Middle frontal gyrus (tissue), 1 donor: ENCODE measurements around the gene COL6A1.
A peak's percentile ranks its signal among the peaks of the same experiment; 100 is the strongest.

Experiments used
- DNase-seq: peaks from one replicate; pipeline ENCODE4 v3.0.0-alpha.2; 2015; ENCODE audit warnings: low spot score; ENCODE audit errors: extremely low spot score

COL6A1 gene

GRCh38 chr21:45981151-45982091, at the start of gene COL6A1:
Gene COL6A1 (plus strand): TSS chr21:45981770. CDS start chr21:45981851, 81 bp downstream.
- DNase-seq: peak; percentile 29

GRCh38 chr21:45932922-45933502, 48.6 kb upstream of the COL6A1 start:
- no peak for DNase-seq

- no peak for DNase-seq
These were observed 47.5 kb upstream of the COL6A1 start for GRCh38 chr21:45934085-45934484.

- no peak for DNase-seq
These were observed 47.0 kb upstream of the COL6A1 start for GRCh38 chr21:45934554-45934953.

- no peak for DNase-seq
These were observed 45.9 kb upstream of the COL6A1 start for GRCh38 chr21:45935628-45936027.

- DNase-seq: no peak
These were observed 43.7 kb upstream of the COL6A1 start for GRCh38 chr21:45937721-45938452.

- DNase-seq: no peak
These were observed 43.2 kb upstream of the COL6A1 start for GRCh38 chr21:45938453-45938755.

- DNase-seq: no peak
These were observed 42.6 kb upstream of the COL6A1 start for GRCh38 chr21:45938811-45939520.

GRCh38 chr21:45939521-45940045, 42.0 kb upstream of the COL6A1 start:
- no peak for DNase-seq

- no peak for DNase-seq
These were observed 41.5 kb upstream of the COL6A1 start for GRCh38 chr21:45940091-45940490.

- no peak for DNase-seq
These were observed 40.8 kb upstream of the COL6A1 start for GRCh38 chr21:45940621-45941337.

- DNase-seq: no peak
These were observed 40.2 kb upstream of the COL6A1 start for GRCh38 chr21:45941338-45941710.

GRCh38 chr21:45941717-45942546, 39.6 kb upstream of the COL6A1 start:
- DNase-seq: no peak

- no peak for DNase-seq
These were observed 38.6 kb upstream of the COL6A1 start for GRCh38 chr21:45942755-45943629.

- no peak for DNase-seq
These were observed 37.7 kb upstream of the COL6A1 start for GRCh38 chr21:45943630-45944540.

- no peak for DNase-seq
These were observed 37.0 kb upstream of the COL6A1 start for GRCh38 chr21:45944601-45945000.

- no peak for DNase-seq
These were observed 36.3 kb upstream of the COL6A1 start for GRCh38 chr21:45945066-45945867.
